ENCODE measurements around the gene LAGE3. TPM values are rescaled to one million over a fixed set of nuclear protein-coding genes. Genes with fewer than 3 reads are reported as not detected.

The LAGE3 gene
- total and polyA plus RNA-seq, 10 of the 15 experiments (the other 5 are each of a cell fraction or from before 2014, with no cell fraction given) = 5.3 to 63.7 (median 19.7) TPM

DNA sequence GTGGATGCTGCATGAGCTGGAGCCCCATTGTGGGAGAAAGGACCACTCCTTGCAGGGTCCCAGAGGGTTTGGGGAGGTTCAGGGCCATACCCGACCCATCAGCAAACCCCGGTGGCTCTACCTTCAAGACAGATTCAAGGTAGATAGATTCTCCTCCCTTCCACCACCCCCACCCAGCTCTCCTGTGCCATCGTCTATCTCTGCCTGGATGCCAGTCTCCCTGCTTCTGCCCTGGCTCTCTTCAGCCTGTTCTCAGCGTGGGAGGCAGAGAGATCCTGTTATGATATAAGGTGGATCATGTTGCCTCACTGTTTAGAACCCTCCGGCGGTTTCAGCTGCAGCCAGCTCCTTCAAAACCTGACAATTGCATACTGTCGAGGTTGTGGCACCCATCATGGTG is 5.4 kb downstream of the LAGE3 start:
- Histone ChIP-seq H3K27ac (ENCODE audit: control insufficient read depth, insufficient read depth) (no peak overlapping the region), H3K4me2 (ENCODE audit: control insufficient read depth, insufficient read depth) (no peak overlapping the region), H3K27me3 (replicated peaks in 1 of 2; ENCODE audit: control insufficient read depth in 2 of 2, insufficient read depth in 2 of 2, low read length in 1 of 2) (no peaks in the 10 kb centered on the region), H3K79me2 (ENCODE audit: control insufficient read depth, insufficient read depth, low read length) (no peaks in the 10 kb centered on the region; the same call in 1 of the 2 replicates), H3K9me3 (replicated peaks; ENCODE audit: control insufficient read depth, insufficient read depth, low read length) (no peaks in the 10 kb centered on the region; the same call in 2 of the 3 replicates), H3K9ac (ENCODE audit: control insufficient read depth, insufficient read depth, low read length) (no peak overlapping the region), H3K4me3 (no peak overlapping the region), H3K4me1 (ENCODE audit: control insufficient read depth, insufficient read depth, low read length) (no peaks in the 10 kb centered on the region), H2AFZ (ENCODE audit: control insufficient read depth, low read depth, low read length) (no peak overlapping the region), H4K20me1 (ENCODE audit: control insufficient read depth, insufficient read depth) (no peaks in the 10 kb centered on the region), H3K36me3 (ENCODE audit: control insufficient read depth in 2 of 2, insufficient read depth in 2 of 2, low read length in 1 of 2) (no peaks in the 10 kb centered on the region; a peak in 1 of 4 replicates)
- TF ChIP-seq NFYA (IDR thresholded peaks at IDR 0.05; ENCODE audit: borderline replicate concordance, low read depth, low read length) (no peak), EZH2 (IDR thresholded peaks at IDR 0.05; ENCODE audit: borderline replicate concordance, control insufficient read depth, low read depth, low read length) (no peak), TAF1 (IDR thresholded peaks at IDR 0.05; ENCODE audit: borderline replicate concordance, low read depth, low read length) (no peak), JUNB (IDR thresholded peaks at IDR 0.05) (no peak), JUND (IDR thresholded peaks at IDR 0.05; ENCODE audit: low read depth, low read length) (no peak), IRF4 (IDR thresholded peaks at IDR 0.05; ENCODE audit: low read depth, low read length) (no peak), EP300 (IDR thresholded peaks at IDR 0.05; ENCODE audit: borderline replicate concordance in 1 of 2, control insufficient read depth in 1 of 2, low read depth in 2 of 2, low read length in 2 of 2) (no peak)
- TF ChIP-seq, protein P1, sequence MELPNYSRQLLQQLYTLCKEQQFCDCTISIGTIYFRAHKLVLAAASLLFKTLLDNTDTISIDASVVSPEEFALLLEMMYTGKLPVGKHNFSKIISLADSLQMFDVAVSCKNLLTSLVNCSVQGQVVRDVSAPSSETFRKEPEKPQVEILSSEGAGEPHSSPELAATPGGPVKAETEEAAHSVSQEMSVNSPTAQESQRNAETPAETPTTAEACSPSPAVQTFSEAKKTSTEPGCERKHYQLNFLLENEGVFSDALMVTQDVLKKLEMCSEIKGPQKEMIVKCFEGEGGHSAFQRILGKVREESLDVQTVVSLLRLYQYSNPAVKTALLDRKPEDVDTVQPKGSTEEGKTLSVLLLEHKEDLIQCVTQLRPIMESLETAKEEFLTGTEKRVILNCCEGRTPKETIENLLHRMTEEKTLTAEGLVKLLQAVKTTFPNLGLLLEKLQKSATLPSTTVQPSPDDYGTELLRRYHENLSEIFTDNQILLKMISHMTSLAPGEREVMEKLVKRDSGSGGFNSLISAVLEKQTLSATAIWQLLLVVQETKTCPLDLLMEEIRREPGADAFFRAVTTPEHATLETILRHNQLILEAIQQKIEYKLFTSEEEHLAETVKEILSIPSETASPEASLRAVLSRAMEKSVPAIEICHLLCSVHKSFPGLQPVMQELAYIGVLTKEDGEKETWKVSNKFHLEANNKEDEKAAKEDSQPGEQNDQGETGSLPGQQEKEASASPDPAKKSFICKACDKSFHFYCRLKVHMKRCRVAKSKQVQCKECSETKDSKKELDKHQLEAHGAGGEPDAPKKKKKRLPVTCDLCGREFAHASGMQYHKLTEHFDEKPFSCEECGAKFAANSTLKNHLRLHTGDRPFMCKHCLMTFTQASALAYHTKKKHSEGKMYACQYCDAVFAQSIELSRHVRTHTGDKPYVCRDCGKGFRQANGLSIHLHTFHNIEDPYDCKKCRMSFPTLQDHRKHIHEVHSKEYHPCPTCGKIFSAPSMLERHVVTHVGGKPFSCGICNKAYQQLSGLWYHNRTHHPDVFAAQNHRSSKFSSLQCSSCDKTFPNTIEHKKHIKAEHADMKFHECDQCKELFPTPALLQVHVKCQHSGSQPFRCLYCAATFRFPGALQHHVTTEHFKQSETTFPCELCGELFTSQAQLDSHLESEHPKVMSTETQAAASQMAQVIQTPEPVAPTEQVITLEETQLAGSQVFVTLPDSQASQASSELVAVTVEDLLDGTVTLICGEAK (IDR thresholded peaks at IDR 0.05; ENCODE audit: borderline replicate concordance) = no peak
- TF ChIP-seq, protein P2, sequence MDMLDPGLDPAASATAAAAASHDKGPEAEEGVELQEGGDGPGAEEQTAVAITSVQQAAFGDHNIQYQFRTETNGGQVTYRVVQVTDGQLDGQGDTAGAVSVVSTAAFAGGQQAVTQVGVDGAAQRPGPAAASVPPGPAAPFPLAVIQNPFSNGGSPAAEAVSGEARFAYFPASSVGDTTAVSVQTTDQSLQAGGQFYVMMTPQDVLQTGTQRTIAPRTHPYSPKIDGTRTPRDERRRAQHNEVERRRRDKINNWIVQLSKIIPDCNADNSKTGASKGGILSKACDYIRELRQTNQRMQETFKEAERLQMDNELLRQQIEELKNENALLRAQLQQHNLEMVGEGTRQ (IDR thresholded peaks at IDR 0.05; ENCODE audit: borderline replicate concordance, low read depth, low read length) = no peak
- TF ChIP-seq, protein P3, sequence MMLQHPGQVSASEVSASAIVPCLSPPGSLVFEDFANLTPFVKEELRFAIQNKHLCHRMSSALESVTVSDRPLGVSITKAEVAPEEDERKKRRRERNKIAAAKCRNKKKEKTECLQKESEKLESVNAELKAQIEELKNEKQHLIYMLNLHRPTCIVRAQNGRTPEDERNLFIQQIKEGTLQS (IDR thresholded peaks at IDR 0.05; ENCODE audit: borderline replicate concordance, extremely low read depth, low read depth, low read length) = no peak
- no TSS peak for BruUV-seq (replicated peaks)
- FAIRE-seq (no peak), DNase-seq (ENCODE audit: low read depth, low spot score) (no peak), ATAC-seq (no peak)
- POLR2A ChIA-PET = no interaction called here
- in situ Hi-C loops (cut with MboI) = no loop called here
- intact Hi-C loops (cut with micrococcal nuclease; ENCODE audit: unreplicated experiment) = no loop called here
- 70% methylated on average over 7 of the region's 7 CpGs for WGBS (ENCODE audit: insufficient coverage, insufficient replicate concordance, low lambda C conversion rate, missing lambda C conversion rate)
- SMC1A ChIA-PET (ENCODE audit: uncharacterized antibody, unreplicated experiment) = no interaction called here
- CTCF ChIA-PET = no interaction called here
- RAD21 ChIA-PET (ENCODE audit: unreplicated experiment) = interaction anchor here (0.6 kb wide), 1 partner anchor 17 kb away, joined by 4 read pairs; the partner anchor contains the start of gene SLC10A3

All from GM12878 (cell line).